CD4-positive, alpha-beta T cell treated with Interleukin-4 for 1 hour (primary cell): Measurements from ENCODE around the gene CEP20.

Experiments used
- DNase-seq, 2 donors: peaks; one replicate each; pipeline ENCODE4 v3.0.0-alpha.2; 2020 to 2022

CEP20 gene

DNA sequence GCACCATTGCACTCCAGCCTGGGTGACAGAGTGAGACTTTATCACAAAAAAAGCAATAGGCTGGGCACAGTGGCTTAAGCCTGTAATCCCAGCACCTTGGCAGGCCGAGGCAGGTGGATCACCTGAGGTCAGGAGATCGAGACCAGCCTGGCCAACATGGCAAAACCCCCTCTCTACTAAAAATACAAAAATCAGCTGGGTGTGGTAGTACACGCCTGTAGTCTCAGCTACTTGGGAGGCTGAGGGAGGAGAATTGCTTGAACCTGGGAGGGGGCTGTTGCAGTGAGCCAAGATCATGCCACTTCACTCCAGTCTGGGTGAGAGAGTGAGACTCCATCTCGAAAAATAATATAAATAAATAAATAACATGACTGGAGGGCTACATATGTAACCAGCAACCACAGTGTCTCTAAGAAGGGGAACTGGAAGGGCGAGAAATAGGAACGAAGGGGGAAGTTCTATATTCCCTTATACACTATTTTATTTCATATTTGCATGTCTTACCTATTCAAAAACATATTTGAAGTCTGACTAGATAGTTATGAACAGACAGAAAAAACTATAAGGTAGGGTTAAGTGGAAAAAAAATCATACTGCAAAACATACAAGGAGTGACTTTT is 57.5 kb downstream of the CEP20 start:
- no peak for DNase-seq

DNA sequence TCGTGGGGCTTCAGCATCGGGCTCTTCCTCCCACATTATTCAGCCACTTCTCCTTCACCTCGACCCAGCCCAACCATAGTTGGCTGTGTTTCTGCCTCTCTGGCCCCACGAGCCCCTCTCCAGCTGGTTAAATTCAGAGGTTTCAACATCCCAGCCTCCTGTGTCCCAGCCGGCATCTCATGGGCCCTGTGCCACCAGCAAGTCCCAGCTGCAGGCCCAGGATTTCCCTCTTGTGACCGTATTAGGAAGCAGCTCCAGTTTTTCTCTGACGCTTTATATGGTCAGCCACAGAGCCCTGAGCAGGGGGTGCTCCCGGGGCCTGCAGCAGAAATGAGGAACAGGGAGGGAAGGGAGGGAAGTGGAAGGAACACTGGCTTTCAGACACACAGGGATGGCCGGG is 58.9 kb downstream of the CEP20 start:
- no peak for DNase-seq

DNA sequence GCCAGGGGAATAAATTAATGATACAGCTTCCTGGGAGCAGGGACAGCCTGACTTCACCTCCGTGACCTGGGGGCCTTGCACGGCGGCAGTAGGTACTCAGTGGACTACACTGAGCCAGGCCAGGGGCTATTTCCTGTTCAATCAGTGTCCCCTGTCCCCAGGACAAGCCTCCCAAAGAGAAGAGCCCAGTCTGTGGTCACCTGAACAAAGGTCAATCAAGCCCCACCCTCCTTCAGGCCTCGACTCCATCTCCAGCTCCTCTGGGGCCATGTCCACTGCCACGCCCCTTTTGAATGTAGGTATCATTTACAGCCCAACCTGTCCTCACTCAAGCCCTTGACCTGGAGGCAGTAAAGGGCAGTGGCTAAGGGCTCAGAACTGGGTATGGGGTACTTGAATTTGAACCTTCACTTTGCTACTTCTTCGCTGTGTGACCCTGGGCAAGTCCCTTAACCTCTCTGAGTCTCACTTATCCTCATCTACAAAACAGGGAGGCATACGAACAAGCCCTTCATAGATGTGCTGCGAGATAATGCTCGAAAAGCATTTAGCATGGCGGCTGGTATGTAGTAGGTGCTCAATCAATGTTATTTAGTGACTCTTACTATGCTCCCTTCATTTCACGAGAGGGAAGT is 60.6 kb downstream of the CEP20 start:
- DNase-seq: no peak

DNA sequence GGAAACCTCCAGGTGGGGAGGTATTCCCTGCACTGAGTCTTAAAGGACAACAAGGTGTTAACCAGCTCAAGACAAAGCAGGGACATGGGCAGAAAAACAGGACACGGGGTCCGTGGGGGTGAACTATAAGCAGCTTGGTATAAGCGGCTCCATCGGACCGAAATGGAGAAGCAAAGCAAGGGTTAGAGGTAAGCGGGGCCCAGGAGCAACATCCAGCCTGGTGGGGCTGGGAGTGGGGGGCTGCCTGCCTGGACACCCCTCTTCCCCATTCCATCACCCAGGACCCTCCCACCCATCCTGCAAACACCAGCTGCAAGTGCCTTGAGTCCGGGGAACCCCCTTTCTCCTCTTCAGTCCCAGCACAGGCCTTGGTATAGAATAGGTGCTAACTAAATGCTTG is 61.1 kb downstream of the CEP20 start:
- no peak for DNase-seq

DNA sequence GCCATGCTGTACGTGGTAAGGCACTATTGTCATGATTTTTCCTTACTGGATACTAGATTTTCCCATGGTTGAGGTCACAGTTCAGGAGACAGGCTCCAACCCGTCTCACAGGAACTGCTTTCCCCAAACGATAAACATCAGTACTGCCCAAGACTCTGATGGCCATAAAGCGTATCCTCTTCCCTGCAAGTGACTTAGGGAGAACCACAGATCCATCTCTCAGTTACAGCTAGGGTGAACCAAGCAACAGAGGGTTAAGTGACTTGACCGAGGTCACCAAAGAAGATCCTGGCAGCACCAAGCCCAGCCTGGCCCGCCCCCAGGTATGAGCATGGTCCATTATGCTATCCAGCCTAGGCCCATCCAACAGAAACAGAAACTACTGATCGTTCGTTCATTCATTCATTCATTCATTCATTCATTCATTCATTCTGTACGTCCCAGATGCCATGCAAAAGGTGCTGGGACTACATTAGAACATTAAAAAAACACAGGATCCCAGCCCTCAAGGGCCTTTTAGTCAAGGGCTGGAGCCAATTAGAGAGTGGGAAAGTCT is 62.6 kb downstream of the CEP20 start:
- DNase-seq: no peak

DNA sequence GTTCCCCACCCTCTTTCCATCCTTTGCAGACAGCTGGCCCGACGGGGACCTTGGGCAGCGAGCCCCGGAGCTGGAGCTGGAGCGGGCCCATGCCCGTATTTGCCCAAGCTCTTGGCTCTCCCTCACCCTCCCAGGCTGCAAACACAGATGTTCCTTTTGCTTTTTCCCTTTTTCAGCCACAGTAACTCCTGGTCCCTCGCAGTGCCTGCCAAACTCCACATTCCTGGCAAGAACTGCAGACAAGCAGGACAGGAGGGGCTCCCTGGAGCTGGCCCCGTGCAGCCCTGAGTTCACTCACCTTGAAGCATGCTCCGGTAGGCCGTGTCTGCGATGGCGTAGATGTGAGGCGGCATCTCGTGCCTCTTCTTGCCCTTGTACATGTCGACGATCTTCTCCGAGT is 65.4 kb downstream of the CEP20 start:
- no peak for DNase-seq

DNA sequence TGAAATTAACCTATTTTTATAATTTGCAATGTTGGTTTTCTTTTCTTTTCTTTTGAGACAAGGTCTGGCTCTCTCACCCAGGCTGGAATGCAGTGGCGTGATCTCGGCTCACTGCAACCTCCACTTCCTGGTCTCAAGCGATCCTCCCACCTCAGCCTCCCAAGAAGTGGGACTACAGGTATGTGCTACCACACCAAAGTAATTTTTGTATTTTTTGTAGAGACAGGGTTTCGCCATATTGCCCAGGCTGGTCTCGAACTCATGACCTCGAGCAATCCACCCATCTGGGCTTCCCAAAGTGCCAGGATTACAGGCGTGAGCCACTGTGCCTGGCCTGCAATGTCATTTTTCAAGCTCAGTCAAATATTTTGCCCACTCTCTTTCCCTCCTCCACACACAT is 67.6 kb downstream of the CEP20 start:
- no peak for DNase-seq

DNA sequence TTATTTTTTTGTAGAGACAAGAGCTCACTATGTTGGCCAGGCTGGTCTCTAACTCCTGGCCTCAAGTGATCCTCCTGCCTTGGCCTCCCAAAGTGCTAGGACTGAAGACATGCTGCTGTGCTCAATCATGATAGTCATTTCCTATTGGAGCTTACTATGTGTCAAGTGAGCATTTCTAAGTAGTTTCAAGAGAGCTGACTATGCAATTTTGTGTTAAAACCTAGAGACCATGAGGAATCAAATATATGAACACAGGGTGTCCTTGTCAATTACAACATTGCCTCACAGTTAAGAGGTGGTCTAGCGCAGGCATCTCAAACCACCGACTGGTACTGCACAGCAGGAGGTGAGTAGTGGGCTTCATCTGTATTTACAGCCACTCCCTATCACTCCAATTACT is 69.4 kb downstream of the CEP20 start:
- DNase-seq: no peak

DNA sequence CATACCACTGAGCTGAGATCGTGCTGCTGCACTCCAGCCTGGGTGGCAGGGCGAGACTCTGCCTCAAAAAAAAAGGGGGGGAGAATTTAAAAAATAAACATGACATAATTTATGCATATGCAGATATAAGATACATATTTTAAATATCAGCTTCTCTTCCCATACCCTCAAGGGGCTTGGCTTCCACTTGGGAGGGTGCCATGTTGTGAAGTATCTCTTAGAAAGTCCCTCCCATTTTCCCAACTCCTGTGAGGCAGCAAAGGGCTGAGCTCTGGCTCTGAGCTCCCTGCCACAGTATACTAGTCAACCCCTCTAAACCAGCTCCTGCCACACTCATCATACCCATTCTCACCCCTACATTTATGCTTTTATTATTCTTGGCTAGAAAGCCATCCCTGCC is 71.0 kb downstream of the CEP20 start:
- no peak for DNase-seq

DNA sequence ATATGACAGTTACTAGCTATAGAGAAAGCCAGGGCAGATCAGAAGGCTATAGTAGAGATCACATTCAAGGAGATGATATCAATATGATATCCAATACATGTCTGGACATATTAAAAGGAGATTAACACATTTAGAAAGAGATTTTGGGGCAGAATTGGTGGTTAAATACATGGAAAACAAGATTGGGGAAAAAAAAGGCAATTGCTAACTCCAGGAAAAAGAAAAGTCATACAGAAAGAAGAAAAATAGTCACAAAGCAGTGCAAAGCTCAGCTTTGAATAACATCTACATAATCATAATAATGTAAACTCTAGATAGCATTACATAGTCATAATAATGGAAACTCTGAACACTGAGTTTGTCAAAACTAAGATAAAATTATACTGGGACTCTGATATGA is 72.2 kb downstream of the CEP20 start:
- no peak for DNase-seq
